Stimulated activated CD4-positive, alpha-beta T cell treated with anti-CD3 and anti-CD28 coated beads, Interleukin-1b, Interleukin-23, amount 100 ng/mL, for 48 hours (primary cell): ENCODE data around the gene TTC21A.

Source experiments
- DNase-seq: peaks from one replicate; pipeline ENCODE4 v3.0.0-alpha.2; 2020

Gene TTC21A

DNA sequence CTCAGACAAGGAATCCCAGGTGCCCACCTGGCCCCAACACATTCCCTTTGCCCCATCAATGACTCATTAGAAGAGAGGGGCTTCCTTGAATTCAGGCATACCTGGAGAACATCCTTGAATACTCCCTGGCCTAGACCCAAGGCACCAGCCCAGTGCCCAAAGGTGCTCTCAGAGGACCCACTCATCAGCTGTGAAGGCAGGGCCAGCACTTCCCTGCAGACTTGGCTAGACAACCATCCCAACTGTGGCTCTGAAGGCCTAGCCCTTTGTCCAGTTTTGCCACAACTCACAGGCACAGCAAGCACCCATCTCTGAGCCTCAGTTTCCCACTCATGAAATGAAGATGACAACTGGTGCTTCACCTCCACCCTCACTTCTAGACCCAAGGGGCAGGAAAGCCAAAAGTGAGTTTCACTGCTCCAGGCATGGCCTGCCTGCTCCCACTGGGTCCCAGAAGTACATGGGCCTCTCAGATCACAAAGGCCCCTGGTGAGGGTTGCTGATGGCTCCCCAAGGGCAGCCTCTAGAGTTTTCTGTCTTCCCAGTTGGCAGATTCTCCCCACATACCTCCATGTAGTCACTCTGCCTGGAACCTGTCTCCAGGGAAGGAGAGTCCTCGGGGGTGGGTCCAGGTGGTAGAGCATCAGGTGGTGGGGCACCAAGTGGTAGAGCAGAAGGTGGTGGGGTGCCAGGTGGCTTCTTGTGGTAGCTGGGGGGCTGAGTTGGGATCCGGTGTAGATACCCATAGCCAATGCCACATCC, 7.6 kb upstream of the TTC21A start:
- no peak for DNase-seq

DNA sequence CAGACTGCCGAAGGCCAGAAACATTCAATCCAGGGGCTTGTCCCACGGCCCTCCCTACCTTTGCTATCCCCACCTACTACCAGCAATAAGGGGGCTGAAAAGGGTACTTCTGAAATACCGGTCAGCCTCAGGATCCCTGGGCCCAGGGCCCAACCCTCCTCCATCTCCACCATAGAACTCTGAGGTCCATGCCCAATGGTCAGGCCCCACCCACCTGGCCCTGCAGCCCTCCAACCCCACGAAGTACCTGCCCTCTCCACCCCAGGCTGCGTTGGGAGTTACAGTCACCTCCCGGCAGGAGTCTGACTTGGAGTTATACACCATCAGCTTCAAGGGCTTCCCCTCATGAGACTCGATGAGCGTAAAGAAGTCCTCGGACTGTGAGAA, 7.0 kb upstream of the TTC21A start:
- no peak for DNase-seq

DNA sequence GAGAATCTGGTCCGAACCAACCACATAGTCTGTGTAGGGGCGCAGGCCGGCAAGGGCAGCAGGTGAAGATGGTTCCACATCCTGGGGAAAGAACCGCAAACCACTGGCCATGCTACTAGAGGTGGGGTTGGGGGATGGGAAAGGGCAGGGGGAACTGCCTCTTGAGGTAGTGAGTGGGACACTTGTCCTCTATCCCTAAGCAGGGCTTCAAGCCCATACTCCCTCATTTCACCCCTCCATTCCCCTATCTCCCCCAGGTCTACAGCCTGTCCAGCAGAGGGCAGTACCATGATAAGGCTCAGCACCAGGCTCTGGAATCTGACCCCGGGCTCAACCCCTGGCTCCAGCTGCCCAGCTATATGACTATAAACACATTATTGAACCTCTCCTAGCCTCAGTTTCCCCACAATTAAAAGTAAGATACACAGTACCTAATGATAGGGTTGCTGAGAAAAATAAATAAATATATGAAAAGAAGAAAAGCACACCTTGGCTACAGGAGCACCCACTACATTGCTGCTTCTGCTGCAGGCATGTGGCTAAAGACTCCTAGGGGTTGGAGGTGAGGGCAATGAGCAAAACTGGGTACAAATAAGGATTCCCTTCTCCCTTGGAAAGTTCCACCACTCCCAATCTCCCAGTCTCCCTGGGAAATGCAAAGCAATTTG, 6.3 kb upstream of the TTC21A start:
- DNase-seq = peak; percentile 35

DNA sequence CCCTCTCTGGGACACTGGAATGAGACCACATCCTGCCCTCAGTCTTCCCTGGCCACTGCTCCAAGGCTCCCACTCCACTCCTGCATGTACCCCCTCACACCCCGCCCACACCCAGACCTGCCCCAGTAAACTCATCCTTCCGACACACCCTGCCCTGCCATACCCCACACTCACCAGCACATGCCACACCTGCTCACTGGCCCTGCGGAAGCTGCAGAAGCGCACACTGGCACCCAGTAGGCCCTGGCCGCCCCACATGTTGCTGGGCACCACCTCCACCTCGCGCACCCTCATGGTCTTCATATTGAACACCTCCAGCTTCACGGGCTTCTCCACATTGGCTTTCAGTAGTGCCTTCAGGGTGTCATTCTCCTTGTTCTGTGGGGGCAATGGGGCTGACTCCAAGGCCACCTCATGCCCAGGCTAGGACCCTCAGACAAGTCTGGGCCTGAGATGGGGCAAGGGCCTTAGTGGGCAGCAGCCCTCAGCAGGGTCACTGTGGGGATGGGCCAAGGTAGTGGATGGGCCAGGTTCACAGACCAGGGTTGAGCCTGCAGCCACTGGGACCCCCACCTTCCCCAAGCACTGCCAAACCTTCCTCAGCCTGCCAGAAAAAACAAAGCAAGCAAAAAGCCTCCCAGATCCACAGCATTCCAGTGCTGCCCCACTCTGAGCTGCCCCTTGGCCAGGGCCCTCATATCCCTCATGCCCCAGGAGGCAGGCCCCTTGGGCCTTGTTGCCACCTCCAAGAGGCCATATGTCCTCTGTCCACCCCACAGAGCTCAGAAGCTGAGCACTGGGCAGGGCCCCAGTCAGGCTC, 4.8 kb upstream of the TTC21A start:
- DNase-seq = no peak

DNA sequence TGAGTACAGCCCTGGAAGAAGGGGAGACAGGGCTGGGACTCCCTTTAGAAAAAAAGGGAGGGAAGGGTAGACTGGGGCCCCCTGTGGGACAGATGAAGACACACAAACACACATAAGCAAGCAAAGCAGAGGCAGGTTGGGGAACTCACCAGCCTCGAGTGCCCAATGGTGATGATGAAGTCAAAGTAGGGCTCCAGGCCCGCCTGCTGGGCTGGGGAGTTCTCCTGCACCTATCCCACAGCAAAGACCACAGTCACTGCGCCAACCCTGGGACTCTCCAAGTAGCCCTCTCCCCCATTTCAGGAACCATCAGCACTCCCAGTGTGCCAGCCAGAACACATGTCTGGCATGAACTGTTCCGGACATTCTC, 4.2 kb upstream of the TTC21A start:
- DNase-seq = no peak

DNA sequence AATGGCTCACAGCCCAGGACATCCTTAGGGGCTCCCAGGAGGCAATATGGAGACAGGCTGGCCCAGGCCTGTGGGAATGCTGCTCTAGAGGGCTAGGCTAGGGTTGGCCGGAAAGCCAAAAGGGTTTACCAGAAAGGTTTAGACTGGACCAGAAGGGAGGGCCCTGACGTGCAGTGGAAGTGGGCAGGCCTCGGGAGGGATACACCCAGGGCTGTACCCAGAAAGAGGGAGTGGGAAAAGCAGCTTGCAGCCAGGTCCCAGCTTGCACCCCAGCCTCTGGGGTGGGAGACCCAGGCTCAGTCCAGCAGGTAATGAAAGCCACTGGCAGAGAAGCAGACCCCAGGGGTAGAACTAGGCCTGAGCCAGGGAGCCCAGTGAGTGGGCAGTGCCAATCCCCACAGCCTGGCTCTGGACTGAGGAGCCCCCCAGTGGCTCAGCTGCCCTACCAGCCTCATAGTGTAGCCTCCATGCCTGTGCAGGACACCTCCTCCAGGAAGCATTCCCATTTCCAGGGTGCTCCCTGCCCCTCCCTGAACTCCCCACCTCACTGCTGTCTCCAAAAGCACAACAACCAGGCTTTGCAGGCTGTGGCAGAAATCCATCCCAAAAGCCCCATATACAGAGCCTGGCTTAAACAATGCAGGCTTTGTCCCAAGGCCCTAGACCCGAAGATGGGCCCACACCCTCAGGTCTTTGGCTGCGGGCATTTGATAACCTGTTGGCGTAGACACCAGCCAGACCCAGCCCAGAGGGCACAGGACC, 3.5 kb upstream of the TTC21A start:
- DNase-seq = no peak

DNA sequence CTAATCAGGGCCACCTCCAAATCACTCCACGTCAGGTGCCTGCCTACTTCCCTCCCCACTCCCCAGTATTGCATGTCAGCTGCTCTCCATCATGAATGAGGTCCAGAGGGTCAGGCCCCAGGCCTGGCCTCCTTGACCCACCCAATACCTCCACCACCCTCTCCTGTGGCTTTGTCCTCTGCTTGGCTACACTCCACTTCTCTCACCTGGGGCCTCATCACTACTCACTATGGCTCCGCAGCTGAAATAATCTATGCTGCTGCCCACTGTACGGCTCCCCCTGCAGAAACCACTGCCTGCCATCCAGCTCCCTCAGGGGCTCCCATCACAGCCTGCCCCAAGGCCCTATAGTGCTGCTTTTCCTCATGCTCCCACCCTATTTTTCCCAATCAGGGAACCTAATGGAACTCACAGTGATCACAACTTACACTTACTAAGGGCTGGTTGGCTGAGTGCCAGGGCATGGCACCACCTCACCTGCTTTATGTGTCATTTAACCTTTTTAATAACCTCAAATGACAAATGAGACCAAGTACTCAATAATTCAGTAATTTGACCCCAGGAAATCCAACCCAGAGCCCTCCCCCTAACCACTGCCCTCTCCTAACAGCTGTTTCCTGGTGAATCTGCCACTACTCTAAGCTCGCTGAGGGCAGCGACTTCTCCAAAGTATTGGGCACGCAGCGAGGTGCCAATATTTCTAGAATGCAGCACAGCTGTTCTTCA, 2.4 kb upstream of the TTC21A start:
- DNase-seq = no peak

DNA sequence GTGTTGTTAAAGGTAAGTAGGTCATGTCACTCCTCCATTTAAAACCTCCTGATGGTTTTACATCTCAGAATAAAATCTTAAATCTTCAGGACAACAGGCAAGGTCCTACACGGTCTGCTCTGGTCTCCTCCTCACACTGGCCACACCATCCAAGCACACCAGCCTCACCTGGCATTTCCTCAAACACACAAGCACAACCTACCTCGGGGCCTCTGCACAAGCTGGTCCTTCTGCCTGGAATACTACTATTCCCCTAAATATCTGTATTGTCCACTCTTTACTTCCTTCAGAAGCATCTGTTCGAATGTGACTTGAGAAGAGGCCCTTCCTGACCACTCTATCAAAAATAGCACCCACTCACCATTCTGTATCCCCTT, 1.8 kb upstream of the TTC21A start:
- no peak for DNase-seq

DNA sequence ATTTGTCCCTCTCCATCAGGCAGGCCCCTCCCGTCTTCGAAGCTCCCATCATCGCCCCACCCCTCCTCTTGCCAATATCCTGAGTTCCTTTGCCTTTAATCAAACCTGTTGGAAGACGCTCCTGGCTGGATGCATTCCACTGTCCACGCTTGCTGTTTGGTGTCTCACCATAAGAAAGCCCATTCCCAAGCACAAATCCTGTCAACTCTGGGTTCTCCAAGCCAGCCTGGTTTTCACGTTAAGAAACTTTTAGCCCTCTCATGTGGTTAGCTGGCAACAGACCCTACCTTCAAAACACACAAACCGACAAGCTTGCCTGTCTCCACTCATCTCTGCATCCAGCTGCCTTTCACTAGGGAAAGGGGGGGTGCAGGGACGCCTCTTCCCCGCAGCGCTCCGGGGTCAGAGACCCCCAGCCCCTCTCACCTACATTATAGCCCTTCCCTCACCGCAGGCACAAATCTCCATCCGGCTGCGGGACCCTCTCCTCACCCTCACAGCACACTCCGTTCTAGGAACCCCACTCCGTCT, 1.1 kb upstream of the TTC21A start:
- no peak for DNase-seq

DNA sequence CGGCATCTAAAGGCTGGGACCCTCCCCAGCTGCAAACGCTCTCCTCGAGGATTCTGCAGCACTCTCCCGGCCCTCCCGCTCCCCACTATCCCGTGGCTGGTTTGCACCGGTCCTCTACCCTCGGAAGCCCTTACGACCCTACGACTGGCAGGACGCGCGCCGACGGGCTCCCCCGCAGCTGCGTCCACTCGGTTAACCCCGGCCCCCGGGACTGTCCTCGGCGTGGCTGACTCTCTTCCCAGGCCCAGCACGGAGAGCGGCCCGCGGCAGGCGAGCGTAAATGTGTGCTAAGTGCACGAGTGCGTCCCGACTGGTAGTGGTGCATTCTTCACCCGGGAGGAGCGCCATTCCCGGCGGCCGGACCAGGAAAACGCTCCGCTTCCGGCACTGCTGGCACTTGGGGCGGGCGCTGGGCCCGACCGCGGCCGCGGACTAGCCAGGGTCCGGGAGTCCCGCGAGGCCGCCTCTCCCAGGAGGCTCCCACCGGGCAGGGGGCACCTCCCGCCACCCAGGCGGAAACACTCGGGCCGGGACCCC, 561 bp upstream of the TTC21A start:
- DNase-seq = no peak

DNA sequence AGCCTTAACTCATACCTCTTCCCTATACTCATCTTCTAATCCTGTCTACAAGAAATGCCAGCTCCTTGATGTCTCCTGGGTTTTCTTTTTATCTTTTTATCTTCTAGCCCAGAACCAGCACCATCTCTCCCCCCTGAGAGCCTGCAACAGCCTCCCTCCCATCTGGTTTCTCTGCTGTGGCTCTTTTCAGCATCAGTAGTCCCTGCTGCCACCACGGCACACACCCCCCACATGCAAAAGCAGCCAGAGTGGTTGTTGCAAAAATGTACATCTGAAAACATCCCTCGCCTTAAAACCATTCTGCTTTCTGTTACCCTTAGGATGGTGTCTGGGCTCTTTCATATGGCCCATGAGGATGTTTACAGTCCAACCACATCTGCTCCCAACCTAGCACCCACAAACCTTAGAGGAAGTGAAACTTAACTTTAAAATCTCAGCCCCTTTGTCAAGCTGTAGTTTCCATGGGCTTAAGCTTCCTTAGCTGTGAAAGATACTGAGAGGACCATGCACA, 775 bp downstream of the TTC21A start:
- no peak for DNase-seq

DNA sequence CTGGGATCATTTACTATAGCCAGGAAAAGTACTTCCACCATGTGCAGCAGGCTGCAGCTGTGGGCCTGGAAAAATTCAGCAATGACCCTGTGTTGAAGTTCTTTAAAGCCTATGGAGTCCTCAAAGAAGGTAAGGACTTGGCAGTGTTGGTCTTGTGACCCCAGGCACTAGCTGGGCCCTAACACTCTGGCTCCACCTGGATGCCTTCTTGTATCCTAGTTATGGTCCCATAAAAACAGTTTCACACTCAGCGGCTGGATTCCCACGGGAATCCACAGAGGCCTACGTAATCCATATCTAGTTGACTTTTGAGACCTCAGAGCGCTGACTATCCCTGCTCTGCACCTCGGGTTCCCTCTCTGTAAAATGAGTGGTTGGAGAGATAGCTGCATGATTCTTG, 1.6 kb downstream of the TTC21A start:
- no peak for DNase-seq

DNA sequence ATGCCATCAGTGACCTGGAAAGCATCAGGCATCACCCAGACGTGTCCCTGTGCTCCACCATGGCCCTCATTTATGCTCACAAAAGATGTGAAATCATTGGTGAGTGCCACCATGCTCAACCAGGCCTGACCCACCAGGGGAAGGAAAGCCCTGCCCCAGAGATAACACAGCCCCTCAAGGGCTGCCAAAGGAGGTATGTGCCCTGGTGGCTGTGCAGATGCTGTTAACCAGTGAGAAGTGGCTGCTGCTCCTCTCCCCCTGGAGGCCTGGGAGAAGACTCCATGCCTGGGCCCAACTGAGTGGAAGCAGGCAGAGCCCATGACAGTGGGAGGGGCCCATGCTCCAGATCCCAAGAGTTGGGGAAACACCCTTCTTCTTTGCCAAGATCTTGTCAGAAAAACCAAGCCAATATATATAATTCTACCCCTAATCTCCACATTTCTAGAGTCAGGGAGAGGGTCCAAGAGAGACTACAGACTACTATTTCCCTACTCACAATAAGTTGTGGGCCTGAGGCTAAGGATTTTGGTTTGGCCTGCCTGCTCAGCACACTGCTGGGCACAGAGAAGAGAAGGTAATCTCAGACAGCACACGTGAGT, 2.7 kb downstream of the TTC21A start:
- no peak for DNase-seq

DNA sequence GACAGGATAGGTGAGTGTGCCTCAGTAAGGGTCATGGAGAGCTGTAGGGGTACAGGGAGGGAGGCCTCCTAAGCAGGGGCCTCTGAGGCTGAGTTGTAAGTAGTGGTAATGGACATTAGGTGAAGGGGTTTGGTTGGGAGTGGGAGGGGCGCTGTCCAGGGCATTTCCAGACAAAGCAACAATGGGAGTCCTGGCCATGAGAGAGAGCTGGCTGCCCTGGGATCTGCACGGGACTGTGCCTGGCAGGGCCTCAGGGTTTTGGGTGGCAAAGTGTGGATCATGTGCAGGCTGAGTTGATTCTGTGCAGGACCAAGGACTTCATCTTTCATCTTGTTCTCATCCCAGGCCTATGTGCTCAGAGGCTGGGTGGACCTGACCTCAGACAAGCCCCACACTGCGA, 4.6 kb downstream of the TTC21A start:
- DNase-seq = no peak

DNA sequence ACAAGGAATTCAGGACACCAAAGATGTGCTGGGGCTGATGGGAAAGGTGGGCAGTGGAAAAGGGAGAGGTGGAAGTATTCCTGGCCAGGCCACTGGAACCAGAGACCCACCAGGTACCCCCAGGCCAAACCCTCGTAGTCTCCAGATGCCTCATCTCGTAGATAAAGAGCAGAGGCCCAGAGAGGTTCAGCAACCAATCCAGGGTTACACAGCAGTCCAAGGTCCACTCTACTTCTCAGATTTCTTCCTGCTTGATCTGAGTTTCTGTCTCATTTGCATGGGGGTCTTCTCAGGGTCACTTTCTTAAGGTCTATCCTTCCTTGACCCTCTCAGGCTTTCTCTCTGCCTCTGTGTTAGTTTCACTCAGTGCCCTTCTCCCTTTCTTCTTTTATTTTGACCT, 5.1 kb downstream of the TTC21A start:
- no peak for DNase-seq

DNA sequence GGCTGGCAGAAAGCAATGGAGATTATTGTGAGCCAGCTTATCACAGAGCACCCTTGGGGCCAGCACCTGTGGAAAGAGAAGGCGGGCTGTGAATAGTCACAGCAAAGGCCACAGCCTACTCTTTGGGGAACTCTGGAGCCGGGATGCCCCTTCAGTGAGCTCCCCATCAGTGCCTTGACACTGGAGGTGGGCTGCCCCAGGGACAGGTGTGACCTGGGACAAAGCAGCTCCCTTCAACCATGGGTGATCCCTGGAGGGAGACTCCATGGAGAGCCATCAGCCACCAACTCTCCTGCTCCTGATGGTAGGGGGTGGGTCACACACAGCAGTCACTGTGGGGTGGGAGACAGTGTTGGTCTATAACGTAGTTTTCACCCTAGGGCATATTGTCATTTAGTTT, 5.8 kb downstream of the TTC21A start:
- no peak for DNase-seq

DNA sequence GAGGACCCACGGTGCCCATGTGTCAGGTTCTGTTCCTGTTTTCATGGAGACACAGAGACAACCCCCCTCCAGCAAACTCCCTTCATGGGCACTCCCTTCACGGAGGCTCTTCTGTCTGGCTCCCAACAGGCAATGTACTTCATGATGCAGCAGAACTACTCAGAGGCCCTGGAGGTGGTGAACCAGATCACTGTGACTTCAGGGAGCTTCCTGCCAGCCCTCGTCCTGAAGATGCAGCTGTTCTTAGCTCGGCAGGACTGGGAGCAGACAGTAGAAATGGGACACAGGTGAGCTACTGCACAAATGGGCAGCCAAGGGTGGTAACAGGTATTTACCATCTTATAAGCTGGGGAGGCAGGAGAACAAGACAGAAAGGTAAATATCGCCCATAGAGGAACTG, 7.0 kb downstream of the TTC21A start:
- no peak for DNase-seq

DNA sequence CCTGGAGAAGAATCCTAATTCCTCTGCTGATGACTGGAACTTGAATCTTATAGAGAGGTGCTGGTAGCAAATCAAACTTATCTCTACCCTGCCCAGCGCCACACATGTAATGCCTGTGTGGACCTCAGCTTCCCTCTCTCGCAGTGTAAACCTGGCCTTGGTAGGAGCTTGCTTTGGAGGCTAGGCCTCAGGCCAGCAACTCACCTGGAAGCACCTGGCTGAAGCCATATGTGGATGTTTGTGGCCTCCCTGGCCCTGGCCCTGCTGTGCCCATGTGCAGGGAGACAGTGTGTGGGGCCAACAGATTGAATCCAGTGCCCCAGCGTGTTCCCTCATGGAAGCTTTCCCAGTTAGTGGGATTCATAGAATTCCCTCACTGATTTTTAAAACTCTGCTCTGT, 8.4 kb downstream of the TTC21A start:
- no peak for DNase-seq

DNA sequence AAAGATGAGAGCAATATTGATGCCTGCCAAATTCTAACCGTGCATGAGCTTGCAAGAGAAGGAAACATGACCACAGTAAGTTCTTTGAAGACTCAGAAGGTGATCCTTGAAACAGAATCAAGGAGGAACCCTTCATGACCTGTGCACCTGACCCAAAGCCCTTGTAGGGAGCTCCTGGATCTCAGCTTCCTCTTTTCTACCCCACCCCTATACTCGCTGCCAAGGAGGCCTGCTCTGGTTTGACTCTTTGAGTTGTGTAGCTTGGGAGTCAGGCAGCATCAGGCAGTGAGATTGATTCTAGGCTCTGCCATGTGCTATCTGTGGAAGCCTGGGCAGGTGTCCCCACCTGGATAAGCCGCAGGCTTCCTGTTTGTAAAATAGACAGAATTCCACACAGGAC, 10.6 kb downstream of the TTC21A start:
- DNase-seq = no peak

DNA sequence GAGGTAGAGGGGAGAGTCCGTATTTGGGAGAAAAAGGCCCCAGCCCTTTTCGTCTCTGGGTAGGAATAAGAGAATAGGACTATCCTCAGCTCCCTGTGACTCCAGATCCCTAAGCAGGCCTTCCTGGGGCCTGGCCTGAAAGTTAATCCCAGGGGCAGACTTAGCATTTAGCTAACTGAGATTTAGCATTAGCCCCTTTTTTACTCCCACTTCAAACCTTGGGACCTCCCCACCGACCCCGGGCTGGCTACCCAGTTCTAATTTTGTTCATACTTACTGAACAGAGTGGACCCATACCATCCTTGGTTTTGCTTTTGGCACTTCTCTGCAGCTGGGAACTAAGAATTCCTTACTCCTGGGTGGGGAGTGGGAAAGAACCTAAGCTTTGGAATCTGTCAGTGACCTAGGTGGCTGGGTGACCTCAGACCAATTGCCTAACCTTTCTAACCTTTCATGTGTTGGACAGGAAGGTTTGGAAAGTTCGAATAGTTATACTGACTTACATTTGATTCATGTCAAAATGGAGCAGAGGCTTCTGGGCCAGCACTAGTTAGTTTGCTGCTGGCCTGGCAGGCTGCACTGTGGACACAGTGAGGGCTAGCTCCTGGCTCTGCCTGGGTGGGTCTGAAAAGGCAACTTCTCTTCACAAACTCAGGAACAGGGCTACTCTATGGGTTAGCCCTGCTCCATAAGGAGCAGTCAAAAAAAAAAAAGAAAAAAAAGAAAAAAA, 11.6 kb downstream of the TTC21A start:
- no peak for DNase-seq

DNA sequence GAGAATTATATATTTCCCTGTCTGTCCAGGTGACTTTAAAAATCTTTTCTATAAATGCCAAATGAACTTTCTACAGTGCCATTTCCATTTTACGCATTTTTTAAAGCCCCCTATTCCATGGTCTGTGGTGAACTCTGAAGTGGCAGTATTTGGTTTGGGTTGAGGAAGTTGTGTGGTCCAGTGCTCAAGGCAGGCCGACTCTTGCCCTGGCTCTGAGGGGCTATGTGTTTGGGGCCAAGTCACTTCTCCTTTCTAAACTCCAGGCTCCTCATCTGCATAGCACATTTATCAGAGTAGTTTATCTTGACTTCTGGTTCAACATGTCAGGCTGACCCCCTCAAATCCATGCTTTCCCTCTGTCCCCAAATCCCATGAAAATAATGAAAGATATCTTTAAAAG, 14.1 kb downstream of the TTC21A start:
- DNase-seq = no peak
